ENCODE results near the gene RAPGEF6. TPM values are rescaled to one million over a fixed set of nuclear protein-coding genes. Genes with fewer than 3 reads are reported as not detected.
A peak's percentile ranks its signal among the peaks of the same experiment; 100 is the strongest.
"Not testable (repeated sequence)": the region's sequence is repeated elsewhere in the genome, so short reads cannot be mapped to it uniquely, and the experiment has no call there.

The RAPGEF6 gene
- total and polyA plus RNA-seq, 4 donors: 2.1 to 26.6 (median 15.1) TPM

GRCh38 chr5:131634666-131634995 lies 398 bp downstream of the RAPGEF6 start:
- Histone ChIP-seq H3K4me1 (ENCODE audit: control insufficient read depth in 1 of 2, insufficient read depth in 2 of 2, low read length in 2 of 2) (peaks cover 0 to 5% of the 10 kb centered on the region in 2 donors), H3K9me3 (ENCODE audit: control insufficient read depth, low read length) (no peaks in the 10 kb centered on the region)

GRCh38 chr5:131634238-131634637 lies 791 bp downstream of the RAPGEF6 start:
- DNase-seq (no peak), ATAC-seq (ENCODE audit: low FRiP score) (no peak)
- H3K4me3 ChIP-seq (ENCODE audit: low read length in 2 of 2): peak overlapping the region; percentile 56 to 57
- intact Hi-C loops (cut with DNase I): no loop called here
- WGBS, 2 donors: 0% methylated on average over 4 of the region's 4 CpGs
- no peaks in the 10 kb centered on the region for H3K27me3 ChIP-seq (ENCODE audit: control insufficient read depth in 1 of 2, insufficient read depth in 2 of 2, low read length in 1 of 2)
- no peaks in the 10 kb centered on the region for H3K36me3 ChIP-seq (ENCODE audit: control insufficient read depth in 1 of 2, insufficient read depth in 2 of 2, low read length in 1 of 2)
- H3K27ac ChIP-seq (ENCODE audit: low read depth in 1 of 2, low read length in 2 of 2): peak overlapping the region; percentile 86 to 89
- H3K9me3 ChIP-seq (ENCODE audit: control insufficient read depth, low read length): no peaks in the 10 kb centered on the region
- peaks cover 0 to 5% of the 10 kb centered on the region in 2 donors for H3K4me1 ChIP-seq (ENCODE audit: control insufficient read depth in 1 of 2, insufficient read depth in 2 of 2, low read length in 2 of 2)

More at GRCh38 chr5:131634666-131634995, 398 bp downstream of the RAPGEF6 start:
- 0% methylated on average over 21 of the region's 21 CpGs for WGBS, 2 donors
- intact Hi-C loops (cut with DNase I): no loop called here
- Histone ChIP-seq H3K4me3 (ENCODE audit: low read length in 2 of 2) (peak overlapping the region; percentile 56 to 57), H3K27ac (ENCODE audit: low read depth in 1 of 2, low read length in 2 of 2) (peak overlapping the region; percentile 86 to 89), H3K27me3 (ENCODE audit: control insufficient read depth in 1 of 2, insufficient read depth in 2 of 2, low read length in 1 of 2) (no peaks in the 10 kb centered on the region), H3K36me3 (ENCODE audit: control insufficient read depth in 1 of 2, insufficient read depth in 2 of 2, low read length in 1 of 2) (no peaks in the 10 kb centered on the region)
- DNase-seq (peak; percentile 77 to 84), ATAC-seq (ENCODE audit: low FRiP score) (peak; percentile 67)

GRCh38 chr5:131633830-131634229 lies 1.2 kb downstream of the RAPGEF6 start:
- no peak for DNase-seq
- ATAC-seq (ENCODE audit: low FRiP score): no peak
- H3K27ac ChIP-seq (ENCODE audit: low read depth in 1 of 2, low read length in 2 of 2): no peak overlapping the region
- intact Hi-C loops (cut with DNase I): no loop called here
- H3K36me3 ChIP-seq (ENCODE audit: control insufficient read depth in 1 of 2, insufficient read depth in 2 of 2, low read length in 1 of 2): no peaks in the 10 kb centered on the region
- peak overlapping the region; percentile 56 to 57 for H3K4me3 ChIP-seq (ENCODE audit: low read length in 2 of 2)
- H3K9me3 ChIP-seq (ENCODE audit: control insufficient read depth, low read length): no peaks in the 10 kb centered on the region
- WGBS, 2 donors: 12 to 23% methylated on average over 5 of the region's 5 CpGs
- peaks cover 0 to 5% of the 10 kb centered on the region in 2 donors for H3K4me1 ChIP-seq (ENCODE audit: control insufficient read depth in 1 of 2, insufficient read depth in 2 of 2, low read length in 2 of 2)
- no peaks in the 10 kb centered on the region for H3K27me3 ChIP-seq (ENCODE audit: control insufficient read depth in 1 of 2, insufficient read depth in 2 of 2, low read length in 1 of 2)

GRCh38 chr5:131630963-131631350 lies 4.1 kb downstream of the RAPGEF6 start:
- ATAC-seq (ENCODE audit: low FRiP score) (no peak), DNase-seq (no peak)
- H3K4me1 ChIP-seq (ENCODE audit: control insufficient read depth in 1 of 2, insufficient read depth in 2 of 2, low read length in 2 of 2): peaks cover 0 to 8% of the 10 kb centered on the region in 2 donors
- H3K27me3 ChIP-seq (ENCODE audit: control insufficient read depth in 1 of 2, insufficient read depth in 2 of 2, low read length in 1 of 2): no peaks in the 10 kb centered on the region
- no peaks in the 10 kb centered on the region for H3K9me3 ChIP-seq (ENCODE audit: control insufficient read depth, low read length)
- 39 to 55% methylated on average over 4 of the region's 4 CpGs for WGBS, 2 donors
- intact Hi-C loops (cut with DNase I): no loop called here
- no peak overlapping the region for H3K27ac ChIP-seq (ENCODE audit: low read depth in 1 of 2, low read length in 2 of 2)
- no peaks in the 10 kb centered on the region for H3K36me3 ChIP-seq (ENCODE audit: control insufficient read depth in 1 of 2, insufficient read depth in 2 of 2, low read length in 1 of 2)
- no peak overlapping the region for H3K4me3 ChIP-seq (ENCODE audit: low read length in 2 of 2)

GRCh38 chr5:131630208-131630962 lies 4.6 kb downstream of the RAPGEF6 start:
- DNase-seq (no peak), ATAC-seq (ENCODE audit: low FRiP score) (no peak)
- Histone ChIP-seq H3K4me3 (ENCODE audit: low read length in 2 of 2) (no peak overlapping the region), H3K27me3 (ENCODE audit: control insufficient read depth in 1 of 2, insufficient read depth in 2 of 2, low read length in 1 of 2) (no peaks in the 10 kb centered on the region), H3K4me1 (ENCODE audit: control insufficient read depth in 1 of 2, insufficient read depth in 2 of 2, low read length in 2 of 2) (peaks cover 0 to 8% of the 10 kb centered on the region in 2 donors), H3K9me3 (ENCODE audit: control insufficient read depth, low read length) (no peaks in the 10 kb centered on the region), H3K36me3 (ENCODE audit: control insufficient read depth in 1 of 2, insufficient read depth in 2 of 2, low read length in 1 of 2) (no peaks in the 10 kb centered on the region), H3K27ac (ENCODE audit: low read depth in 1 of 2, low read length in 2 of 2) (no peak overlapping the region)
- intact Hi-C loops (cut with DNase I): no loop called here
- WGBS, 2 donors: 46 to 58% methylated on average over 4 of the region's 4 CpGs

- no peaks in the 10 kb centered on the region for H3K9me3 ChIP-seq (ENCODE audit: control insufficient read depth, low read length)
- 83 to 88% methylated on average over 1 of the region's 1 CpG for WGBS, 2 donors
- ATAC-seq (ENCODE audit: low FRiP score) (no peak), DNase-seq (no peak)
- H3K36me3 ChIP-seq (ENCODE audit: control insufficient read depth in 1 of 2, insufficient read depth in 2 of 2, low read length in 1 of 2): no peaks in the 10 kb centered on the region
- peaks cover 0 to 8% of the 10 kb centered on the region in 2 donors for H3K4me1 ChIP-seq (ENCODE audit: control insufficient read depth in 1 of 2, insufficient read depth in 2 of 2, low read length in 2 of 2)
- intact Hi-C loops (cut with DNase I): no loop called here
- no peaks in the 10 kb centered on the region for H3K27me3 ChIP-seq (ENCODE audit: control insufficient read depth in 1 of 2, insufficient read depth in 2 of 2, low read length in 1 of 2)
- H3K4me3 ChIP-seq (ENCODE audit: low read length in 2 of 2): no peak overlapping the region
- no peak overlapping the region for H3K27ac ChIP-seq (ENCODE audit: low read depth in 1 of 2, low read length in 2 of 2)
These were observed 6.0 kb downstream of the RAPGEF6 start for GRCh38 chr5:131628990-131629389.

GRCh38 chr5:131627207-131627865 lies 7.7 kb downstream of the RAPGEF6 start:
- DNase-seq (no peak), ATAC-seq (ENCODE audit: low FRiP score) (no peak)
- Histone ChIP-seq H3K36me3 (ENCODE audit: control insufficient read depth in 1 of 2, insufficient read depth in 2 of 2, low read length in 1 of 2) (no peaks in the 10 kb centered on the region), H3K4me1 (ENCODE audit: control insufficient read depth in 1 of 2, insufficient read depth in 2 of 2, low read length in 2 of 2) (peaks cover 2 to 6% of the 10 kb centered on the region in 2 donors), H3K9me3 (ENCODE audit: control insufficient read depth, low read length) (no peaks in the 10 kb centered on the region), H3K27me3 (ENCODE audit: control insufficient read depth in 1 of 2, insufficient read depth in 2 of 2, low read length in 1 of 2) (no peaks in the 10 kb centered on the region), H3K4me3 (ENCODE audit: low read length in 2 of 2) (no peak overlapping the region), H3K27ac (ENCODE audit: low read depth in 1 of 2, low read length in 2 of 2) (no peak overlapping the region)
- intact Hi-C loops (cut with DNase I): no loop called here
- WGBS, 2 donors: 5 to 10% methylated on average over 4 of the region's 4 CpGs

GRCh38 chr5:131622633-131623032 lies 12.4 kb downstream of the RAPGEF6 start:
- no peak for ATAC-seq (ENCODE audit: low FRiP score)

GRCh38 chr5:131621164-131621563 lies 13.9 kb downstream of the RAPGEF6 start:
- H3K36me3 ChIP-seq (ENCODE audit: control insufficient read depth in 1 of 2, insufficient read depth in 2 of 2, low read length in 1 of 2); H3K27ac ChIP-seq (ENCODE audit: low read depth in 1 of 2, low read length in 2 of 2); intact Hi-C loops (cut with DNase I); ATAC-seq (ENCODE audit: low FRiP score); H3K4me1 ChIP-seq (ENCODE audit: control insufficient read depth in 1 of 2, insufficient read depth in 2 of 2, low read length in 2 of 2); H3K4me3 ChIP-seq (ENCODE audit: low read length in 2 of 2); H3K27me3 ChIP-seq (ENCODE audit: control insufficient read depth in 1 of 2, insufficient read depth in 2 of 2, low read length in 1 of 2); DNase-seq; H3K9me3 ChIP-seq (ENCODE audit: control insufficient read depth, low read length): not testable (repeated sequence)
- 92 to 94% methylated on average over 2 of the region's 2 CpGs for WGBS, 2 donors

More at GRCh38 chr5:131622633-131623032, 12.4 kb downstream of the RAPGEF6 start:
- no peak overlapping the region for H3K27ac ChIP-seq (ENCODE audit: low read depth in 1 of 2, low read length in 2 of 2)
- DNase-seq: no peak
- H3K4me1 ChIP-seq (ENCODE audit: control insufficient read depth in 1 of 2, insufficient read depth in 2 of 2, low read length in 2 of 2): peaks cover under 1 to 2% of the 10 kb centered on the region in 2 donors
- no peak overlapping the region for H3K4me3 ChIP-seq (ENCODE audit: low read length in 2 of 2)
- WGBS, 2 donors: 51 to 53% methylated on average over 2 of the region's 2 CpGs
- H3K36me3 ChIP-seq (ENCODE audit: control insufficient read depth in 1 of 2, insufficient read depth in 2 of 2, low read length in 1 of 2): no peaks in the 10 kb centered on the region
- H3K9me3 ChIP-seq (ENCODE audit: control insufficient read depth, low read length): no peaks in the 10 kb centered on the region
- intact Hi-C loops (cut with DNase I): no loop called here
- H3K27me3 ChIP-seq (ENCODE audit: control insufficient read depth in 1 of 2, insufficient read depth in 2 of 2, low read length in 1 of 2): no peaks in the 10 kb centered on the region
